Liver (tissue), 9 donors: Measurements from ENCODE around the gene SCYL3. TPM values are rescaled to one million over a fixed set of nuclear protein-coding genes. Genes with fewer than 3 reads are reported as not detected.

ENCODE experiments used
- DNase-seq: peaks from one replicate; pipeline ENCODE4 v3.0.0-alpha.2; 2017; ENCODE audit warnings: low spot score
- H3K27ac ChIP-seq, 2 donors: one replicate each; pipeline ENCODE4 v1.7.0; 2013; ENCODE audit warnings: inconsistent platforms in 2 of 2, low read length in 2 of 2, control low read depth in 1 of 2, low read depth in 1 of 2, mild to moderate bottlenecking in 1 of 2
- H3K27me3 ChIP-seq, 4 donors: one replicate each; pipeline versions ENCODE4 v1.6.1 to v1.7.0; 2013; ENCODE audit warnings: low read length in 3 of 4, inconsistent platforms in 1 of 4, mild to moderate bottlenecking in 1 of 4, moderate library complexity in 1 of 4; ENCODE audit not compliant: control insufficient read depth in 4 of 4, insufficient read depth in 4 of 4
- H3K36me3 ChIP-seq, 4 donors: one replicate each; pipeline versions ENCODE4 v1.6.1 to v1.7.0; 2013; ENCODE audit warnings: low read length in 3 of 4, mild to moderate bottlenecking in 3 of 4, low read depth in 1 of 4, moderate library complexity in 1 of 4; ENCODE audit not compliant: control insufficient read depth in 4 of 4, insufficient read depth in 3 of 4
- H3K4me1 ChIP-seq, 4 donors: one replicate each; pipeline versions ENCODE4 v1.6.1 to v1.7.0; 2013; ENCODE audit warnings: low read length in 3 of 4, mild to moderate bottlenecking in 3 of 4, moderate library complexity in 1 of 4; ENCODE audit not compliant: control insufficient read depth in 4 of 4, insufficient read depth in 4 of 4
- H3K4me3 ChIP-seq, 3 donors: one replicate each; pipeline versions ENCODE4 v1.6.1 to v1.7.0; 2013; ENCODE audit warnings: low read length in 3 of 3, control low read depth in 1 of 3, low read depth in 1 of 3, mild to moderate bottlenecking in 1 of 3
- H3K9ac ChIP-seq, 2 donors: one replicate each; pipeline ENCODE4 v1.7.0; 2013; ENCODE audit warnings: low read length in 2 of 2, mild to moderate bottlenecking in 2 of 2, moderate library complexity in 2 of 2, control low read depth in 1 of 2, low read depth in 1 of 2
- H3K9me3 ChIP-seq, 4 donors: one replicate each; pipeline versions ENCODE4 v1.6.1 to v1.7.0; 2013; ENCODE audit warnings: low read length in 3 of 4; ENCODE audit not compliant: control insufficient read depth in 4 of 4
- EGR1 ChIP-seq, 2 donors: IDR thresholded peaks; 2 replicates each; pipeline ENCODE4 v1.6.1; 2016 to 2018; ENCODE audit warnings: antibody characterized with exemption in 2 of 2, low read depth in 2 of 2
- FOXA1 ChIP-seq: IDR thresholded peaks from 2 replicates; pipeline ENCODE4 v1.6.1; 2016; ENCODE audit warnings: antibody characterized with exemption
- FOXA2 ChIP-seq: IDR thresholded peaks from 2 replicates; pipeline ENCODE4 v1.6.1; 2016; ENCODE audit warnings: antibody characterized with exemption
- GABPA ChIP-seq, 2 donors: IDR thresholded peaks in 1 of 2; conservative IDR thresholded peaks in 1 of 2; 2 replicates each; pipeline ENCODE4 v1.6.1; 2016; ENCODE audit warnings: antibody characterized with exemption in 2 of 2, mild to moderate bottlenecking in 1 of 2, moderate library complexity in 1 of 2
- HNF4A ChIP-seq, 2 donors: conservative IDR thresholded peaks; 2 replicates each; pipeline ENCODE4 v1.6.1; 2016; ENCODE audit warnings: antibody characterized with exemption in 2 of 2, mild to moderate bottlenecking in 2 of 2
- HNF4G ChIP-seq: IDR thresholded peaks from 2 replicates; pipeline ENCODE4 v1.6.1; 2016; ENCODE audit warnings: antibody characterized with exemption
- JUND ChIP-seq, 2 donors: IDR thresholded peaks; 2 replicates each; pipeline ENCODE4 v1.6.1; 2016; ENCODE audit warnings: antibody characterized with exemption in 2 of 2
- NR2F2 ChIP-seq: IDR thresholded peaks from 2 replicates; pipeline ENCODE4 v1.6.1; 2016; ENCODE audit warnings: antibody characterized with exemption
- RAD21 ChIP-seq, 2 donors: IDR thresholded peaks; 2 replicates each; pipeline ENCODE4 v1.6.1; 2016; ENCODE audit warnings: antibody characterized with exemption in 2 of 2, mild to moderate bottlenecking in 2 of 2
- RXRA ChIP-seq, 2 donors: IDR thresholded peaks; 2 replicates each; pipeline ENCODE4 v1.6.1; 2017 to 2018; ENCODE audit warnings: antibody characterized with exemption in 2 of 2, mild to moderate bottlenecking in 1 of 2
- SP1 ChIP-seq: IDR thresholded peaks from 2 replicates; pipeline ENCODE4 v1.6.1; 2018; ENCODE audit warnings: antibody characterized with exemption, mild to moderate bottlenecking
- TAF1 ChIP-seq: conservative IDR thresholded peaks from 2 replicates; pipeline ENCODE4 v1.6.1; 2016; ENCODE audit warnings: antibody characterized with exemption, mild to moderate bottlenecking
- YY1 ChIP-seq: IDR thresholded peaks from 2 replicates; pipeline ENCODE4 v1.6.1; 2016; ENCODE audit warnings: antibody characterized with exemption, mild to moderate bottlenecking
- WGBS: extraction: QIAGEN DNeasy Blood & Tissue Kit; methylation state at CpG from one replicate; pipeline ENCODE4 v1.1.7; 2013; 5-methylcytosine and 5-hydroxymethylcytosine counted together
- polyA plus RNA-seq, 2 donors: library from polyadenylated mRNA; stranded (reverse) in 1 of 2; unstranded in 1 of 2; fragments of 200-250 nt in 1 of 2; fragments of >200 nt in 1 of 2; fragmentation: Nextera tagmentation in 1 of 2; extraction: Ambion mirVana in 1 of 2; gene quantifications; one replicate each; pipeline versions ENCODE4 v1.2.1 to v1.2.3, GENCODE V29; 2013 to 2015
- total RNA-seq, 2 donors: library from RNA; depleted of rRNA; stranded (reverse); fragments of >200 nt; gene quantifications; one replicate each; pipeline ENCODE4 v1.2.3, GENCODE V29; 2014
- TF ChIP-seq, protein P1 (sequence below): IDR thresholded peaks from 2 replicates; pipeline ENCODE4 v1.6.1; 2016; ENCODE audit warnings: antibody characterized with exemption, mild to moderate bottlenecking
- TF ChIP-seq, protein P2 (sequence below): IDR thresholded peaks from 2 replicates; pipeline ENCODE4 v1.6.1; 2016; ENCODE audit warnings: antibody characterized with exemption
- TF ChIP-seq, protein P3 (sequence below): IDR thresholded peaks from 2 replicates; pipeline ENCODE4 v1.6.1; 2016; ENCODE audit warnings: antibody characterized with exemption
- TF ChIP-seq, protein P4 (sequence below): IDR thresholded peaks from 2 replicates; pipeline ENCODE4 v1.6.1; 2016; ENCODE audit warnings: antibody characterized with exemption
- TF ChIP-seq, protein P5 (sequence below): fragments of 150-350 bp; IDR thresholded peaks from 2 replicates; pipeline ENCODE4 v1.5.1; 2017; ENCODE audit warnings: improper control_type of control experiment, low read depth, low read length; ENCODE audit not compliant: missing input control
- donor health status: healthy.
- donor health status: healthy.
- donor health status: healthy.
- donor health status: healthy.
- donor health status: healthy.

The SCYL3 gene
- total and polyA plus RNA-seq, 4 donors = 4.0 to 12.2 (median 6.1) TPM

DNA sequence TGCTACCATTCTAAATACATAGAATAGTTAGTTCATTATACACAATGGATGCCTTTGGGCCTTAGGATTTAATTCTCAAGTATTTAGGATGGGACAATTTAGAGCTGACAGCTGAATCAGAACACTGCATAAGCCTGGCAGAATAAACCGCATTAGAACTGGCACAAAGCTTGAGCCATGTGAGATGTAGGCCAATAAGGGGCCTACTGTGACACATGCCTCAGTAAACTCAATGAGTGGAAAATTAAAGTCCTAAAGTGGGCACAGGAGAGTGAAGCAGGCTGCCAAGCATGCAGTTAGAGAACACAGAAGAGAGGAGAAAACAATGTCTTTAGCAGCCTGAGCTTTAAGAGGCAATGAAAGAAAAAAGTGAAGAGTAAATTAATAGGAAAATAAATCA, 24.3 kb downstream of the SCYL3 start:
- no peaks in the 10 kb centered on the region for H3K4me1 ChIP-seq
- no peaks in the 10 kb centered on the region for H3K9me3 ChIP-seq
- DNase-seq = no peak
- peaks cover 12 to 92% (median 65%) of the 10 kb centered on the region in 4 donors for H3K36me3 ChIP-seq
- WGBS = 56% methylated on average over 1 of the region's 1 CpG
- no peak overlapping the region for H3K9ac ChIP-seq
- no peak overlapping the region for H3K4me3 ChIP-seq
- no peaks in the 10 kb centered on the region for H3K27me3 ChIP-seq
- no peak overlapping the region for H3K27ac ChIP-seq
- TF ChIP-seq, protein P1, sequence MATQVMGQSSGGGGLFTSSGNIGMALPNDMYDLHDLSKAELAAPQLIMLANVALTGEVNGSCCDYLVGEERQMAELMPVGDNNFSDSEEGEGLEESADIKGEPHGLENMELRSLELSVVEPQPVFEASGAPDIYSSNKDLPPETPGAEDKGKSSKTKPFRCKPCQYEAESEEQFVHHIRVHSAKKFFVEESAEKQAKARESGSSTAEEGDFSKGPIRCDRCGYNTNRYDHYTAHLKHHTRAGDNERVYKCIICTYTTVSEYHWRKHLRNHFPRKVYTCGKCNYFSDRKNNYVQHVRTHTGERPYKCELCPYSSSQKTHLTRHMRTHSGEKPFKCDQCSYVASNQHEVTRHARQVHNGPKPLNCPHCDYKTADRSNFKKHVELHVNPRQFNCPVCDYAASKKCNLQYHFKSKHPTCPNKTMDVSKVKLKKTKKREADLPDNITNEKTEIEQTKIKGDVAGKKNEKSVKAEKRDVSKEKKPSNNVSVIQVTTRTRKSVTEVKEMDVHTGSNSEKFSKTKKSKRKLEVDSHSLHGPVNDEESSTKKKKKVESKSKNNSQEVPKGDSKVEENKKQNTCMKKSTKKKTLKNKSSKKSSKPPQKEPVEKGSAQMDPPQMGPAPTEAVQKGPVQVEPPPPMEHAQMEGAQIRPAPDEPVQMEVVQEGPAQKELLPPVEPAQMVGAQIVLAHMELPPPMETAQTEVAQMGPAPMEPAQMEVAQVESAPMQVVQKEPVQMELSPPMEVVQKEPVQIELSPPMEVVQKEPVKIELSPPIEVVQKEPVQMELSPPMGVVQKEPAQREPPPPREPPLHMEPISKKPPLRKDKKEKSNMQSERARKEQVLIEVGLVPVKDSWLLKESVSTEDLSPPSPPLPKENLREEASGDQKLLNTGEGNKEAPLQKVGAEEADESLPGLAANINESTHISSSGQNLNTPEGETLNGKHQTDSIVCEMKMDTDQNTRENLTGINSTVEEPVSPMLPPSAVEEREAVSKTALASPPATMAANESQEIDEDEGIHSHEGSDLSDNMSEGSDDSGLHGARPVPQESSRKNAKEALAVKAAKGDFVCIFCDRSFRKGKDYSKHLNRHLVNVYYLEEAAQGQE = no peak
- TF ChIP-seq JUND (IDR thresholded peaks at IDR 0.05) = no peak
- TF ChIP-seq YY1 = no peak
- TF ChIP-seq EGR1 (IDR thresholded peaks at IDR 0.05; ENCODE audit: low read depth in 2 of 2) = no peak
- TF ChIP-seq RXRA (IDR thresholded peaks at IDR 0.05) = no peak
- no peak for TF ChIP-seq FOXA2
- TF ChIP-seq TAF1 = no peak
- TF ChIP-seq RAD21 (IDR thresholded peaks at IDR 0.05) = no peak
- TF ChIP-seq, protein P2, sequence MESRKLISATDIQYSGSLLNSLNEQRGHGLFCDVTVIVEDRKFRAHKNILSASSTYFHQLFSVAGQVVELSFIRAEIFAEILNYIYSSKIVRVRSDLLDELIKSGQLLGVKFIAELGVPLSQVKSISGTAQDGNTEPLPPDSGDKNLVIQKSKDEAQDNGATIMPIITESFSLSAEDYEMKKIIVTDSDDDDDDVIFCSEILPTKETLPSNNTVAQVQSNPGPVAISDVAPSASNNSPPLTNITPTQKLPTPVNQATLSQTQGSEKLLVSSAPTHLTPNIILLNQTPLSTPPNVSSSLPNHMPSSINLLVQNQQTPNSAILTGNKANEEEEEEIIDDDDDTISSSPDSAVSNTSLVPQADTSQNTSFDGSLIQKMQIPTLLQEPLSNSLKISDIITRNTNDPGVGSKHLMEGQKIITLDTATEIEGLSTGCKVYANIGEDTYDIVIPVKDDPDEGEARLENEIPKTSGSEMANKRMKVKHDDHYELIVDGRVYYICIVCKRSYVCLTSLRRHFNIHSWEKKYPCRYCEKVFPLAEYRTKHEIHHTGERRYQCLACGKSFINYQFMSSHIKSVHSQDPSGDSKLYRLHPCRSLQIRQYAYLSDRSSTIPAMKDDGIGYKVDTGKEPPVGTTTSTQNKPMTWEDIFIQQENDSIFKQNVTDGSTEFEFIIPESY = no peak
- TF ChIP-seq GABPA (IDR thresholded peaks at IDR 0.05 in 1 of 2, conservative IDR thresholded peaks at IDR 0.05 in 1 of 2) = no peak
- TF ChIP-seq FOXA1 = no peak
- TF ChIP-seq SP1 = no peak
- no peak for TF ChIP-seq HNF4A (conservative IDR thresholded peaks at IDR 0.05)
- TF ChIP-seq NR2F2 = no peak
- no peak for TF ChIP-seq HNF4G
- TF ChIP-seq, protein P3, sequence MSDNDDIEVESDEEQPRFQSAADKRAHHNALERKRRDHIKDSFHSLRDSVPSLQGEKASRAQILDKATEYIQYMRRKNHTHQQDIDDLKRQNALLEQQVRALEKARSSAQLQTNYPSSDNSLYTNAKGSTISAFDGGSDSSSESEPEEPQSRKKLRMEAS = no peak
- TF ChIP-seq, protein P4, sequence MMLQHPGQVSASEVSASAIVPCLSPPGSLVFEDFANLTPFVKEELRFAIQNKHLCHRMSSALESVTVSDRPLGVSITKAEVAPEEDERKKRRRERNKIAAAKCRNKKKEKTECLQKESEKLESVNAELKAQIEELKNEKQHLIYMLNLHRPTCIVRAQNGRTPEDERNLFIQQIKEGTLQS = no peak
- TF ChIP-seq, protein P5, sequence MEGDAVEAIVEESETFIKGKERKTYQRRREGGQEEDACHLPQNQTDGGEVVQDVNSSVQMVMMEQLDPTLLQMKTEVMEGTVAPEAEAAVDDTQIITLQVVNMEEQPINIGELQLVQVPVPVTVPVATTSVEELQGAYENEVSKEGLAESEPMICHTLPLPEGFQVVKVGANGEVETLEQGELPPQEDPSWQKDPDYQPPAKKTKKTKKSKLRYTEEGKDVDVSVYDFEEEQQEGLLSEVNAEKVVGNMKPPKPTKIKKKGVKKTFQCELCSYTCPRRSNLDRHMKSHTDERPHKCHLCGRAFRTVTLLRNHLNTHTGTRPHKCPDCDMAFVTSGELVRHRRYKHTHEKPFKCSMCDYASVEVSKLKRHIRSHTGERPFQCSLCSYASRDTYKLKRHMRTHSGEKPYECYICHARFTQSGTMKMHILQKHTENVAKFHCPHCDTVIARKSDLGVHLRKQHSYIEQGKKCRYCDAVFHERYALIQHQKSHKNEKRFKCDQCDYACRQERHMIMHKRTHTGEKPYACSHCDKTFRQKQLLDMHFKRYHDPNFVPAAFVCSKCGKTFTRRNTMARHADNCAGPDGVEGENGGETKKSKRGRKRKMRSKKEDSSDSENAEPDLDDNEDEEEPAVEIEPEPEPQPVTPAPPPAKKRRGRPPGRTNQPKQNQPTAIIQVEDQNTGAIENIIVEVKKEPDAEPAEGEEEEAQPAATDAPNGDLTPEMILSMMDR = no peak
